Measurements from ENCODE around the gene FAM3D.
"Not testable (repeated sequence)": the region's sequence is repeated elsewhere in the genome, so short reads cannot be mapped to it uniquely, and the experiment has no call there.

FAM3D gene

GRCh38 chr3:58680879-58681525 lies 14.4 kb upstream of the FAM3D start:
- H3K36me3 ChIP-seq (ENCODE audit: control insufficient read depth, insufficient read depth, low read length): no peaks in the 10 kb centered on the region
- no peak for DNase-seq (ENCODE audit: extremely low read depth, insufficient read length)
- H3K4me3 ChIP-seq (replicated peaks; ENCODE audit: low read depth, low read length): no peak overlapping the region
- TF ChIP-seq, protein P1, sequence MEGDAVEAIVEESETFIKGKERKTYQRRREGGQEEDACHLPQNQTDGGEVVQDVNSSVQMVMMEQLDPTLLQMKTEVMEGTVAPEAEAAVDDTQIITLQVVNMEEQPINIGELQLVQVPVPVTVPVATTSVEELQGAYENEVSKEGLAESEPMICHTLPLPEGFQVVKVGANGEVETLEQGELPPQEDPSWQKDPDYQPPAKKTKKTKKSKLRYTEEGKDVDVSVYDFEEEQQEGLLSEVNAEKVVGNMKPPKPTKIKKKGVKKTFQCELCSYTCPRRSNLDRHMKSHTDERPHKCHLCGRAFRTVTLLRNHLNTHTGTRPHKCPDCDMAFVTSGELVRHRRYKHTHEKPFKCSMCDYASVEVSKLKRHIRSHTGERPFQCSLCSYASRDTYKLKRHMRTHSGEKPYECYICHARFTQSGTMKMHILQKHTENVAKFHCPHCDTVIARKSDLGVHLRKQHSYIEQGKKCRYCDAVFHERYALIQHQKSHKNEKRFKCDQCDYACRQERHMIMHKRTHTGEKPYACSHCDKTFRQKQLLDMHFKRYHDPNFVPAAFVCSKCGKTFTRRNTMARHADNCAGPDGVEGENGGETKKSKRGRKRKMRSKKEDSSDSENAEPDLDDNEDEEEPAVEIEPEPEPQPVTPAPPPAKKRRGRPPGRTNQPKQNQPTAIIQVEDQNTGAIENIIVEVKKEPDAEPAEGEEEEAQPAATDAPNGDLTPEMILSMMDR (IDR thresholded peaks at IDR 0.05; ENCODE audit: insufficient read depth, low read length, poor library complexity, severe bottlenecking): no peak
- no peaks in the 10 kb centered on the region; the same call in 1 of the 2 replicates for H3K27me3 ChIP-seq (replicated peaks; ENCODE audit: control insufficient read depth, insufficient read depth, low read length)

DNA sequence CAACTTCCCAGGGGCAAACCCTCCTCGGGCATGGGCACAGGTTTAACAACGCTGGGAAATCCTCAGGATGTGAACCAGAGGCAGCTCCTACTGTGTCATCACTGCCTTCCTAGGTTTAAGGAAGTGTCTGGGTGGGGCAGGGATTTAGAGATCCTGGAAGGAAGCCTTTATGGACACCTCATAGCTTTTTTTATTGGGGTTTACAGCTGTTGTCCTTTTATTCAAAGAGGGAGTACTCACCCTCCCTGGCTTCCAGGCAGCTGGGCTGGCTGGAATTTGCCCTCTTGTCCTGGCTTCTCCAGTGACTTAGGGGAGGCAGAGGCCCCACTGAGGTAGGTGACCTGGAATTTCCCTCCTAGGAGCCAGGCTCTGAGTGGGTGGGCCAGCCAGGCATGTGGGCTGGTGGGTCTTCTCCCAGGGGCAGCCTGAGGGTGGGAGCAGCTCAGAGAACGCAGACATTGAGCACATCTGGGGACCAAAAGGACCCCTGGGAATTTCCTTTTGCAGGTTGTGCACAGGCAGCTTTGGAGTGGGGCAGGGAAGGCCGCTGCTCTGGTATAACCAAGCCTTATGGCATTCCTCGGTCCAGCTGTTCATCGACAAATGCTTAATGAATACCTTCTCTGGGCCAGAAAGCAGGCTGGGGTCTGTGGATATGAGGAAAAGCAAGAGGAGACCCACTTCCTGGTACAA lies 13.5 kb upstream of the FAM3D start:
- TF ChIP-seq, protein P1 (IDR thresholded peaks at IDR 0.05; ENCODE audit: insufficient read depth, low read length, poor library complexity, severe bottlenecking): no peak
- no peaks in the 10 kb centered on the region for H3K27me3 ChIP-seq (replicated peaks; ENCODE audit: control insufficient read depth, insufficient read depth, low read length)
- no peaks in the 10 kb centered on the region for H3K36me3 ChIP-seq (ENCODE audit: control insufficient read depth, insufficient read depth, low read length)
- no peak for DNase-seq (ENCODE audit: extremely low read depth, insufficient read length)
- H3K4me3 ChIP-seq (replicated peaks; ENCODE audit: low read depth, low read length): no peak overlapping the region

GRCh38 chr3:58679446-58679845 lies 12.9 kb upstream of the FAM3D start:
- TF ChIP-seq, protein P1 (IDR thresholded peaks at IDR 0.05; ENCODE audit: insufficient read depth, low read length, poor library complexity, severe bottlenecking): no peak
- no peak for DNase-seq (ENCODE audit: extremely low read depth, insufficient read length)
- Histone ChIP-seq H3K36me3 (ENCODE audit: control insufficient read depth, insufficient read depth, low read length) (no peaks in the 10 kb centered on the region), H3K4me3 (replicated peaks; ENCODE audit: low read depth, low read length) (no peak overlapping the region), H3K27me3 (replicated peaks; ENCODE audit: control insufficient read depth, insufficient read depth, low read length) (no peaks in the 10 kb centered on the region)

- not testable (repeated sequence) for H3K27me3 ChIP-seq (replicated peaks; ENCODE audit: control insufficient read depth, insufficient read depth, low read length); DNase-seq (ENCODE audit: extremely low read depth, insufficient read length); H3K4me3 ChIP-seq (replicated peaks; ENCODE audit: low read depth, low read length); H3K36me3 ChIP-seq (ENCODE audit: control insufficient read depth, insufficient read depth, low read length)
These were observed 11.8 kb upstream of the FAM3D start for GRCh38 chr3:58678177-58678970.

DNA sequence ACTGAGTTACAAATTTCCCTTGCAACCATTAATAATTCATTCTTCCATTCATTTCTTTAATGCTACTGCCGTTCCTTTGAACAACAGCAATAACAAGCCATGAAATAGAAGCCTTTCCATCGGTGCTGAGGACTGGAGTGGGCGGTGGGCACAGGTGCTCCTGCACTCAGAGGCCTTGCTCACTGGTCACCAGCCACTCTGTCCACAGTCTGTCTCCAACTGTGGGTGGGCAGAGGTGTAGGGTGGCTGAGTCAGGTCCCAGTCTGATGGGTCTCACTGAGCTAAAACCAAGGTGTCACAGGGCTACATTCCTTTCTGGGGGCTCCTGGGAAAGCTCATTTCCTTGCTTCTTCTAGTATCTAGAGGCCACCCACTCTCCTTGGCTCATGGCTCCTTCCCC lies 6.3 kb upstream of the FAM3D start:
- H3K27me3 ChIP-seq (replicated peaks; ENCODE audit: control insufficient read depth, insufficient read depth, low read length): no peaks in the 10 kb centered on the region; the same call in 1 of the 2 replicates
- TF ChIP-seq, protein P1 (IDR thresholded peaks at IDR 0.05; ENCODE audit: insufficient read depth, low read length, poor library complexity, severe bottlenecking): no peak
- H3K36me3 ChIP-seq (ENCODE audit: control insufficient read depth, insufficient read depth, low read length): no peaks in the 10 kb centered on the region
- DNase-seq (ENCODE audit: extremely low read depth, insufficient read length): no peak
- H3K4me3 ChIP-seq (replicated peaks; ENCODE audit: low read depth, low read length): no peak overlapping the region

DNA sequence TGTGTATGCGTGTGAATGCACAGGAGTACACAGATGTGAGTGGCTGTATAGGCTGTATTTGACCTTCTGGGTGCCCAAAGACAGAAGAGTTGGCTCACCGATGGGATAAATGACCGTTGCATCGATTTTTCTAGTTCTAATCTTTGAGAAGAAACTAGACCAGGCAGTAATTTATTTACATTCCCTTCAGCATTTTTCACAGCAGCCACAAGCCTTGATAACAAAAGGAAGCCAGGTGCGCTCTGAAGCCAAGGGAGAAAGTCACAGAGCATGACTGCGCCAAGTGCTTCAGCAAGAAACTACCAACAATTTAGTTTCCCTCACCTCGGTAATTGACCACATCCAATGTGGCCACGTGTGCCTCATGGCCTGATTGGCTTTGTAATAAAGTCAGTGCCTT lies 5.9 kb upstream of the FAM3D start:
- H3K27me3 ChIP-seq (replicated peaks; ENCODE audit: control insufficient read depth, insufficient read depth, low read length): no peaks in the 10 kb centered on the region; the same call in 1 of the 2 replicates
- no peak for DNase-seq (ENCODE audit: extremely low read depth, insufficient read length)
- H3K36me3 ChIP-seq (ENCODE audit: control insufficient read depth, insufficient read depth, low read length): no peaks in the 10 kb centered on the region
- TF ChIP-seq, protein P1 (IDR thresholded peaks at IDR 0.05; ENCODE audit: insufficient read depth, low read length, poor library complexity, severe bottlenecking): no peak
- no peak overlapping the region for H3K4me3 ChIP-seq (replicated peaks; ENCODE audit: low read depth, low read length)

All from GM06990 (cell line).